HG03135 (cell line): ENCODE measurements around the gene HAPLN2.
"Not testable (repeated sequence)": the region's sequence is repeated elsewhere in the genome, so short reads cannot be mapped to it uniquely, and the experiment has no call there.

ENCODE experiments used
- ATAC-seq: cut with Tn5 transposase; IDR thresholded peaks from one replicate; pipeline ENCODE4 v1.9.1; 2021; ENCODE audit warnings: mild to moderate bottlenecking, moderate library complexity; ENCODE audit not compliant: unreplicated experiment

The HAPLN2 gene

DNA sequence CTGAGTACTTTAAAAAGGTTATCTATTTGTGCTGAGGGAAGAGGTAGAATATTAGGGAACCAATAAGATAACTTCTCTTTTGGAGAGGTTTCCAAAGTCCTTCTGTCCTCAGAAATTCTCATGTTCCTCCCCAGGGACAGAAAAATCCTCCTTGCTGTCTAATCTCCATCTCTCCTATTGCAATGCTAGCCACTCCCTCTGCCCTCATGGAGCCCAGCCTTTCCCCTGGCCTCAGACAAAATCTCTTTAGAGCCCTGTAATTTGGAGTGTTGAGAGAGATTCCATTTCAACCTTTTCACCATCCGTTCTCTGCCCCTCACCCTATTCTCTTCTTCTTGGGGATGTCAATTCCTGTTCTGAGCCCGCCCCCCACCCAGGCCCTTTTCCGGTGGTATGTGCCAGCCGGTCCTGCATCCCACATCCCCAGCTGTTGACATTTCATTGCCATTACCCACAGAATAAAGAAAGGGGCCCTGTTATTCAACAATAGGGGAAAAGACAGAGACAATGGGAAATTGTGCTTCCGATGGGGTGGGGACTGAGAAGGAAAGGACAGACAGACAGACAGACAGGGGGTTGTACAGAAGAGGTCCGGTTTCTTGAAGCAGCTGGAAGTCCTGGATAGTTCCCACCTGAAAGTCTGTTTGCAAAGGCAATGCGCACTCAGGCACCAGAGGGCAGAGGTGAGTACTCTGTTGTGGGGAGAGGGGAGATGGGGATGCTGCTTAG, at the start of gene HAPLN2:
TSS of gene HAPLN2 (plus strand) at position 563 of the 729 bp plus-strand sequence. CDS start 4,076 bp downstream, outside the sequence.
- ATAC-seq, result no peak

GRCh38 chr1:156571261-156571852, 47.9 kb upstream of the HAPLN2 start:
- ATAC-seq, result no peak

DNA sequence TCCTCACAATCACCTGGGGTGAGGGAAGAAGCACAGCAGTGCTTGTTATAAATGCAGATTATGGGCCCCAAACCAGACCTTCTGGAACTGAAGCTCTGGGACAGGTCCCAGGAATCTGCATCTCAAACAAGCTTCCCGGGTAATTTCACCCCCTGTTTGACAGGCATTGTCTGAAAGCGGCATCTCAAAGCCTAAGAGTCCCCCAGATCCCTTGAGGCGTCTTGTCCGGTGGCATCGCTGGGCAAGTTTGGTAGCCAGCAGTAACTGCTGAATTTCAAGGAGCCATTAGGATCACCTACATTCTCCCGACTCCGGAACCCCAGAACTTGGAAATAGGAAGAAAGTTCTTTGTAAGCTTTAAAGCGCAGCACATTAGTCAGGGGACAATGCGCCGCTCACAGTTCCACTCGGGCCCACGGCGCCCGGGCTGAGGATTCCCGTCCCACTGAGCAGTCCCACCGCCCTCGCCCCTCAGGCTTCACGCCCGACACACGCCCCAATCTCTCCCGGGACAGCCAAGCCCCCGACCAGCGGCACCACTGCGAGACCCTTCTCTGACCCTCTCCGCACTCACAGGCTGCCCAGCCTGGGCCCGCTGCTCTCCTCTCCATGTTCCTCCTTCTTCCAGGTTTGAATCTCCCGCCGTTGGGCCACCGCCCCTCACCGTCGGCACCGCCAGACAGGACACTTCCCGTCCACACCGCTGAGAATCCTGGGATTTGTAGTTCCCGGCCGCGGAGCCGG, 47.1 kb upstream of the HAPLN2 start, which contains the start of gene IQGAP3:
TSS of gene IQGAP3 (minus strand) at position 647 of the 744 bp plus-strand sequence. CDS start at position 611, 36 bp downstream.
- peak; percentile 72 for ATAC-seq

DNA sequence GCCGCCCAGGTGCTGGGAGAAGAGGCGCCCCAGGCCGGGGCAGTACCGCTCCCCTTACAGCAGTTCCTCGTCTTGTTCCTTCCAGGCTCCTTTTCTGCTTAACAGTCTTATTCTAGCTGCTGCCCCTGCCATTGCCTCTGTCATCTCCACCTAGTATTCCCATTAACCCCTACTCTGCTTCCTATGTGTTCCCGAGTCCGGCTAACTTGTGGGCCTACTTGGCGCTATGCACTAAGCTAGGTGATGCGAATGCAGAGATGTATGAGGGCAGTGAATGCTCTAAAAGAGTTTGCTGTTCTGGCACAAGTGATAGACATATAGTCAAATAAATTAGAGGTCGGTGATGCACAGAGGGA, 46.6 kb upstream of the HAPLN2 start:
- ATAC-seq, result no peak

DNA sequence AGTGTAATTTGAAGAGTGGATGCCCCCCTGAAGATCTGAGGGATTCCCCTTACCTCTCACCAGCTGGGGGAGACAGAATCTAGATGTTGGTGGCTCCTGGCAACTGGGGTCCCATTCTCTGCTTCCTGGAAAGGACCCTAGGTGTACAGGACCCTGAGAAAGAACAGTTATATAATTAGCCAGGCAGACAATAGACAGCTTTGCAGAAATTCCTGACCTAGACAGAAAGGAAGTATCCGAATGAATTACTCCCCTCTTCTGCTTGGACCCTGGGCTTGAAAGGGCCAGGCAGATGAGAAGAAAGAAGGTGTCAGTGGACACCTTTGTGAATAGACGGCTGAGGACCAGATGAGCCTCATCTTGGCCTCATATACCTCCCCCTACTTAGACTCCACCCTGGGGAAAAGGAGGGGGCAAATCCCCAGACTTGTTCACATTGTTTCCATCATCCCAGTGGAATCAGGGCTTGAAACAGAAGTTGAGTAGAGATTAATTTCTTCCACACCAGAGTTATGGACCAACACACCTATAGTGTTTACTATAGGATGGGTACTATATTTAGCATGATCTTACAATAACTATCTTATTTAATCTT, 45.1 kb upstream of the HAPLN2 start:
- ATAC-seq, result no peak

GRCh38 chr1:156577550-156577949, 41.7 kb upstream of the HAPLN2 start:
- ATAC-seq, result no peak

DNA sequence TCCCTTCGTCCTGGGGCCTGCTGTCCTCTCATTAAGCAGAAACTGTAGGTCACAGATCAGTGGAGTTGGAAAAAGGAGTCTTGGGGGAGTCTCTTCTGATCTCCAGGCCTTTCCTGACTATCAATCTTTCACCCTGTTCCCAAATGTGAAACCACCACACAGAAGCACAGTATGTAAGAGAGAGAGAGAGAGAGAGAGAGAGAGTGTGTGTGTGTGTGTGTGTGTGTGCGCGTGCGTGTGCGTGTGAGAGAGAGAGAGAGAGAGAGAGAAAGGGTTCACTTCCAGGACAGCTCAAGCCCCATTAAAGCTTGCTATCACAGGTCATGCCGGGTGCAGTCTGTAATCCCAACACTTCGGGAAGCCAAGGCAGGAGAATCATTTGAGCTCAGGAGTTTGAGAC, 41.2 kb upstream of the HAPLN2 start:
- no peak for ATAC-seq

GRCh38 chr1:156579472-156579871, 39.7 kb upstream of the HAPLN2 start, which contains the start of gene TTC24:
TSS of gene TTC24 (plus strand) at chr1:156579723. CDS start at chr1:156581365, 1,642 bp downstream.
- no peak for ATAC-seq

DNA sequence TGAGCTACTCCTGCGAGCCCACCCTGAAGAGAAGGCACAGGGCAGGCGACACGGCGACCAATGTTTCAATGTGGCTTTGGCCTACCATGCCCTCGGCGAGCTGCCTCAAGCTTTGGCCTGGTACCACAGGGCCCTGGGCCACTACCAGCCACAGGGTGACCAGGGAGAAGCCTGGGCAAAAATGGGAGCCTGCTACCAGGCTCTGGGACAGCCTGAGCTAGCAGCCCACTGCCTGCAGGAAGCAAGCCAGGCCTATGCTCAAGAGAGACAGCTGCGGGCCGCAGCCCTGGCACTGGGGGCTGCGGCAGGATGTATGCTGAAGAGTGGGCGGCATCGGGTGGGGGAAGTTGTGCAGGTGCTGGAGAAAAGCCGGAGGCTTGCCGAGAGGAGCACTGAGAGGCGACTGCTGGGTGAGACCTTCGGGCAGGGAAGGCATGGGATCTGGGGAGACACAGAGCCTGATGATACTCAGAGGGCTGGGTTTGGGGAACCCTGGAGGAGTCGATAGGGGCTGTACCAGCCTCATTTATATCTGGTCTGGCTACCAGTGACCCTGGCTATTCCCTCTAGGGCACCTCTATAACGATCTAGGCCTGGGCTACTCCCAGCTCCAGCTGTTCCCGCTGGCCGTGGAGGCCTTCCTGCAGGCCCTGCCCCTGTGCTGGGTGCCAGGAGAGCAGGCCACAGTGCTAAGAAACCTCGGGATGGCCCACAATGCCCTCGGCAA, 37.4 kb upstream of the HAPLN2 start:
- no peak for ATAC-seq

DNA sequence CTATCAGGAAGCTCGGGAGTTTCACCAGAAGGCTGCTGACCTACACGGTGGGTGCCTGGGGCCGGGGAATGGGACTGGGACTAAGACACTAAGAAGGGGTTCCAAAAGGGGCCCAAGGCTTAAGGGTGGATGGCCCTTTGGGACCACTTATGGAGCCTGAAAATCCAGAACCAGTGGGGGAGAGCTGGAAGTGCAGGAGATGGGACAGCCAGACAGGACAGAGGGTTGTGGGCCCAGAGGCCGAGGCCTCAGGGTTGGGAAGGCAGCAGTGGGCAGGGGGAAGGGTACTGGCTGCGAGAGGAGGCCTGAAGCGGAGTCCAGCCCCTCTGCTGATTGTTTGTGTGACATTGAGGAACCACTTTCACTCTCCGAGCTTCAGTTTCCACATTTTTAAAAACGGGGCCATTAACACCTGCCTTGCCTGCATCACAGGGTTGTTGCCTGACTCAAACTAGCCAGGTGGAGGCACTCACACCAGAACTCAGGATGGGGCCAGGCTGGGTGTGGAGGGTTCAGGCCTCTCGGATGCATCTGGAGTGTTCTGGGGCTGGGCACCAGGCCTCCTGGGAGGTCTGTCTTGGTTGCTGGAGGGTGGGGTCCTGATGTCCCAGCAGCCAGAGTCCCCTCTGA, 36.7 kb upstream of the HAPLN2 start:
- no peak for ATAC-seq

GRCh38 chr1:156583821-156584622, 35.2 kb upstream of the HAPLN2 start:
- no peak for ATAC-seq

GRCh38 chr1:156584813-156585212, 34.4 kb upstream of the HAPLN2 start:
- no peak for ATAC-seq

DNA sequence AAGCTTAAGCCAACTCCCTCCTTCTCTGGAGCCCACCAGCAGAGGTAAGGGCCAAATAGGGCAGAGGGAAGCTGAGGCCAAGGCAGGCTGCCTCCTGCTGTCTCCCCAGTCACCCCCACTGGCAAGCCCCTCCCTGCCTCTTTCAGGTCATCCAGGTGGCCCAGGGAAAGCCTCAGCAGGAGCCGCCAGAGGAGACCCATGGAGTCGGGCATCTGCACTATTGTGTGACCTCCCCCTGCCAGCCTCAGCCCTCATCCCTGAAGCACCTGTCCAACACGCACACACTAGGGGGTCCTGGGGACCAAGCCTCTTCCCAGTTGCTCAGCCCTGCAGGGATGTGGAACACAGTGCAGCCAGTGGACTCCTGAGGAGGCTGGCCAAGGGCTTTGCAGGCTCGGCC, 32.9 kb upstream of the HAPLN2 start:
- no peak for ATAC-seq

GRCh38 chr1:156586892-156587477, 32.2 kb upstream of the HAPLN2 start:
- ATAC-seq, result no peak

DNA sequence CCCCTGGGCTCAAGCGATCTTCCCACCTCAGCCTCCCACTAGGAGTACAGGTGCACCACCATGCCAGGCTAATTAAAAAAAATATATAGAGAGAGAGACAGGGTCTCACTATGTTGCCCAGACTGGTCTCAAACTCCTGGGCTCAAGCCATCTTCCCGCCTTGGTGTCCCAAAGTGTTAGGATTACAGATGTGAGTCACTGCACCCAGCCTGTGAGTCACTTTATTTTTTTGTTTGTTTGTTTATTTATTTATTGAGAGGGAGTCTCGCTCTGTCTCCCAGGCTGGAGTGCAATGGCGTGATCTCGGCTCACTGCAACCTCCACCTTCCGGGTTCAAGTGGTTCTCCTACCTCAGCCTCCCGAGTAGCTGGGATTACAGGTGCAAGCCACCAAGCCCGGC, 31.3 kb upstream of the HAPLN2 start:
- not testable (repeated sequence) for ATAC-seq

GRCh38 chr1:156589546-156589945, 29.7 kb upstream of the HAPLN2 start:
- no peak for ATAC-seq

DNA sequence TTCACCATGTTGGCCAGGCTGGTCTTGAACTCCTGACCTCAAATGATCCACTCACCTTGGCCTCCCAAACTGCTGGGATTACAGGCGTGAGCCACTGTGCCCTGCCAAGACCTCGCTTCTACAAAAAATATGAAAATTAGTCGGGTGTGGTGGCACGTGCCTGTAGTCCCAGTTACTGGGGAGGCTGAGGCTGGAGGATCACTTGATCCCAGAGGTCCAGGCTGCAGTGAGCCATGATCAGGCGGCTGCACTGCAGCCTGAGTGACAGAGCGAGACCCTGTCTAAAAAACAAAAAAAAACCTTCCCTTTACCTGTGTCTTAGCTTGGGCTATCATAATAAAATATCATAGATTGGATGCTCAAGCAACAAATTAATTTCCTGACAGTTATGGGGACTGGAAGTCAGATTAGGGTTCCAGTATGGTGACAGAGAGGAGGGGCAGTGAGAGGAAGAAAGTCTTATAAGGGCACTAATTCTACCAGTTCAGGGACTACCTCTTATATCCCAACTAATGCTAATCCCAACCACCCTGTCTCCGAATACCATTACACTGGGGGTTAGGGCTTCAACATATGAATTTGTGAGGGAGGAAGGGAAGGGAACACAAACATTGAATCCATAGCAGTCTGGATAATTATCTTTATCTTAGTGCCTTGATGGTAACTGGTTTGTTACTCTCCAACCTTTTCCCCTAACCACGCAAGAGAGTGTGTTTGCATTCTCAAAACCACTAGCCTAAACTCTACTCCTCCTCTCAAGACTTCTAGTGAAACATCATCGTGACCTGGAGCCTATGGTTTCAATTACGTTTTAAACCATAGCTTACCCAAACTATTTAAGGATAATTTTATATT, 28.7 kb upstream of the HAPLN2 start:
- no peak for ATAC-seq

DNA sequence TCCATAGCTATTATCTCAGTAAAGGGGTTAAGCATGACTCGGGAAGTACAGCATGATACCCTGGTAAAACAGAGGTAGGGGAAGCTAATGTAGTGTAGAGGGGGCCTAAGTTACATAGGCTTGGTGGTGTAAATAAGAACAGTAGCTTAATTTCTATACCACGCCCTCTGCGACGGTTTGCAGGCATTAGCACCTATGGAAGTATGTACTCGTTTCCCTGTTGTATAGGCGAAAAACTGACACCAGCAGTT, 28.1 kb upstream of the HAPLN2 start:
- ATAC-seq, result no peak
